HG02943 (cell line): ENCODE measurements around the gene GPR158.

ENCODE experiments used
- ATAC-seq: cut with Tn5 transposase; IDR thresholded peaks from one replicate; pipeline ENCODE4 v1.9.1; 2021; ENCODE audit warnings: mild to moderate bottlenecking, low read depth, moderate library complexity; ENCODE audit not compliant: unreplicated experiment

GPR158 gene

DNA sequence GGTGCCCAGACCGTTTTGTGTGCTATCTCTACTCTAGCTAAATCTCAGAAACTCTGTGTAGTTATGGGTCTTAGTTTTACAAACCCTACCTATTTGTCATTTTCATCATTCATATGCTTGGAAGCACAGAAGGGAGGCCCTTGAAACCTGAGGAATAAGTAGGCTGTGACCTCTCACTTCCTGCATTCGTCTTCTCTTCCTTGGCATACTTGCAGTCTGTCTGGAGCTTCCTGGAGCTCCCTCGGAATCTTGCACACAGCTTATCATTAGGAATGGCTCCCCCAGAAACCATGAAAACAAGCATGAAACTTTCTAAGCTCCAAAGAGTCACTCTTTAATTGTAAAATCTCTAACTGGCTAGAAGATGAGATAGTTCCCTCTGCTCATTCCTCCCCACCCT, 382.3 kb downstream of the GPR158 start:
- no peak for ATAC-seq

DNA sequence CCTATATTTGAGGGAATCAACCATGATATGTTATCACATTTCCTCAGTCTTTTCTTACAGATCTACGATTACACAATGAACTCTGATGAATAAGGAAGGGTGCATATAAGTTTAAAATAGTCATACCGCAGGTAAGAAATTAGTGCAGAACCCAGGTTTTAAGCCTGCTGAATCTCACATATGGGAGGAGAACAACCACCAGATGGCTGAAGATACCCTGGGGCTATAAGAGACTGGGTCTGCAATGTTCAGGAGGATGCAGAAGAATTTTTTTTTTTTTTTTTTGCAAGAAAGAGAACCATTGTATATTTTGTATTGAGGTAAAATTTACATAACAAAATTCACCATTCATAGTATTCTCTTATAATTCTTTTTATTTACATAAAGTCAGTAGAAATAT, 387.0 kb downstream of the GPR158 start:
- no peak for ATAC-seq

- ATAC-seq = no peak
Observed at GRCh38 chr10:25562547-25562946, 387.7 kb downstream of the GPR158 start.

DNA sequence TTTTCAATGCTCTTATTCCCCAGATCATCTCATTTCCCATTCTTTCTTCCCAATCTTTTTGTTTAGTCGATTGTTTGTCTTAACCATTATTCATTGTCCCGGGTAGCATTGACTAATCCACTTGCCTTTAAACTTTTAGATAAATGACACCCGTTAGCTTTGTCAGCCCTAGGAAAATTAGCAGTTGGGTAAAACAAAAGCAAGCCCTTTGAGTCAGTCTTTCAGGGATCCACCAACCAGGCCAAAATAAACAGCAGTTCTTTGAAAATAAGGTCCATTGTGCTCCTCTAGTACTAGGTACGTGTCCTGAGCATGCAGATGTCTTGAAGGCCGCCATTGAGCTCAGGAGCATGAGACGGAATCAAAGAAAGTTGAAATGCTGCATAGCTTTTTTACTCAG, 389.6 kb downstream of the GPR158 start:
- no peak for ATAC-seq

DNA sequence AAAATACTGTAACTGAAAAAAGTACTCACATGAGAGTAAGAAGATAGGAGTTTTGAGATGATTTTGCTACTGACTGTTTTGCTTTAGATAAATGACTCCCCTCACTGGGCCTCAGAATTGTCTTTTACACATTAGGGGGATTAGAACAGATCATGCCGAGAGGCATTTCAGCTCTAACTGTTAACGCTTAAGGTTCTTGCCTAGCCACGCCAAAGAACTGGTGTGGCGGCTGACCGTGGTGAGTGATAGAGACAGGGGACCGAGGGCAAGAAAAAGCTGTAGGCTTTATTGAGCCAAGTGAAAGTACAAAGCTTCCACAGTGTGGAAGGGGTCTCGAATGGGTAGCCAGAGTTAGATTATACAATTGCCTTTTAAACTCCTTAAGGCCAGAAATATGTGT, 390.8 kb downstream of the GPR158 start:
- no peak for ATAC-seq

DNA sequence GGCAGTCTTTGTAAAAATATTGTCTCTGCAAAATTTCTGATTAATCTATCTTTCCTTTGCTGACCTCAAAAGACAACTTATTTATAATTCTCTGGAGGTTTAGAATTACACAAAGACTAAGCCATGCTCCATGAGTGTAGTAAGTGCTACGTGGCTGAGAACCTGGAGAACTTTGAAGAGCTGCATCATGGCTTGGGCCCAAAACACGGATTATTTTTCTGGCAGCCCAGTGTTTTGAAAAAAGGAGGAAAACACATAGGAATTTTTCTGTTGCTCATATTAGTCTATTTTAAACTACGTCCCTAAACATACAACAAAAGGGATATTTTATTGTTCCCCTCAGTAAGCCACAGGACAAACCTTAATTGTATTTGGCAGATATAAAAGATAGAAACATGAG, 398.5 kb downstream of the GPR158 start:
- ATAC-seq = no peak

- no peak for ATAC-seq
Observed at GRCh38 chr10:25575343-25575742, 400.5 kb downstream of the GPR158 start.

- ATAC-seq = no peak
Observed at GRCh38 chr10:25578061-25578460, 403.3 kb downstream of the GPR158 start.

DNA sequence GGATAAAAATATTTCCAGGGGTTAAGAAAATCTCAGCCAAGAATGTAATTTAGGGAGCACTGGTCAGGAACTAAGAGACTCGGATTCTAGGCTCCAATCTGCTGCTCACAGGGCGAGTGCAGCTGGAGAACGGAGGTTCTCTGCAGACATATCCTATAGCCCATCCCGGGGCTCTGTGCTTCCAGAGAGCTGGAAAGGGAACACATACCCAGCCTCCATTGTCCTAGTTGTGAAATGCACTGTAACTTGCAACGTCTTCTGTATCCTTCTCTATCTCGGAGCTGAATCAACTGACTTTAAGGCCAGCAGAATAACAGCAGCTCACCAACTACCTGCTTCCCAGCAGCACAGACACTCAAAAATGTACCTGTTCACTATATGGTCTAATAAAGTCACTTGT, 408.2 kb downstream of the GPR158 start:
- no peak for ATAC-seq

- no peak for ATAC-seq
Observed at GRCh38 chr10:25600651-25601050, 425.9 kb downstream of the GPR158 start.

GRCh38 chr10:25604591-25604990, 429.8 kb downstream of the GPR158 start:
- ATAC-seq = no peak

GRCh38 chr10:25614652-25615051, 439.9 kb downstream of the GPR158 start:
- no peak for ATAC-seq

- no peak for ATAC-seq
Observed at GRCh38 chr10:25615926-25616325, 441.1 kb downstream of the GPR158 start.

- no peak for ATAC-seq
Observed at GRCh38 chr10:25616903-25617592, 442.2 kb downstream of the GPR158 start.

- no peak for ATAC-seq
Observed at GRCh38 chr10:25627606-25628005, 452.8 kb downstream of the GPR158 start.

GRCh38 chr10:25629333-25629732, 454.5 kb downstream of the GPR158 start:
- no peak for ATAC-seq

GRCh38 chr10:25631471-25631870, 456.7 kb downstream of the GPR158 start:
- ATAC-seq = no peak

GRCh38 chr10:25632802-25633201, 458.0 kb downstream of the GPR158 start:
- no peak for ATAC-seq

GRCh38 chr10:25633542-25633941, 458.7 kb downstream of the GPR158 start:
- no peak for ATAC-seq

DNA sequence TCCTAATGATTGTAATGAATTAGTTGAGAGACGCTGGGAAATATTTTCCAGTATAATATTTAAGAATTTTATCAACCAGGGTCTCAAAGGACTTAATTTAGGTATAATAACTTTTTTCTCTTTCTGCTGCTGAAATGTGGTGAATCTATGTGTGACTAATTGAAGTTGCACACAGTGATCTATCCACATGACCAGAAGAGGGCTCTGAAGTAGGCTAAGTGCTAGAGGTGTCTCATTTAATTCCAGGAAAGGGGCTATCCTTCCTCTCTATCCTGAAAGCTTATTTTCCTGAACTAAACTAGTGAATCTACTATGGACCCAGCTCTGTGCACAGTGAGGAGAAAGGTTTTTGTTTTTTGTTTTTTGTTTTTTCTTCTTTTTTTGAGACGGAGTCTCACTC, 464.8 kb downstream of the GPR158 start:
- ATAC-seq = no peak

DNA sequence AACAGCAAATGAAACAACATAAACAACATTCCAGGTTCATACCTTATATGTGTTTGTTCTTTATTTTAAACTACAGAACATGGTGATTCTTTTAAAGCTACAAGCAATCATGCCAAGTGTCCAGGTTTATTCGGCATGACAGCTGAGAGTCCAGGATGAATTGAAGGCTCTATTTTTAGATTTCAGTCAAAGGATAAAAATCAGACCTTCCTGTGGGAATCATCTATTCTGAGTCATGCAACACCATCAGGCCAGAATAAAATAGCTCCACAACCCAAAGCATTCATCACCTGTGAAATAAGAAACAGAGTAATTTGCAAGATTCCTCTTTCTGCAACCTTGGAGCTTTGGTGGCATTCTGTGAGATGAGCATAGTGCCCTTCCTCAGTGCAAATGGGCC, 466.8 kb downstream of the GPR158 start:
- no peak for ATAC-seq

GRCh38 chr10:25642721-25643120, 467.9 kb downstream of the GPR158 start:
- ATAC-seq = no peak

DNA sequence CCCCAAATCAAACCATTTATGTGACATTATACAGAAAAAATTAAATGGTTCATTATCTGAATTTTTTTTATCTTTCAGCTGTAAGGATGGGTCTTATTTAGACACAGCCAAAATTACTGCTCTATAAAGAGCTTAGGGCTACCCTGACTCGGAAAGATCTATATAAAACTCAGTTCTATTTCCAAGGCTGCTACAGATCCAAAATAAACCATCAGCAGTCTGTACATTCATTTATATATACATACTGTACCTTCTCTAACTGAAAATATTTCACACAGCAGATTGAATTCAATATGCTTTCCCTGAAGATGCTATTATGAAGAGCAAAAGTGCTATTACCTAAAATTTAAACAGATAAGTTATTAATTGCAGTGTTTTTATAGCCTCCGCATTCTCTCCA, 471.6 kb downstream of the GPR158 start:
- ATAC-seq = no peak
